ENCODE results near the gene CDH23.

- TF ChIP-seq JUN (IDR thresholded peaks at IDR 0.05; ENCODE audit: low read depth, low read length) (no peak), CHD1 (IDR thresholded peaks at IDR 0.05; ENCODE audit: low read depth, low read length) (no peak), CTCF (IDR thresholded peaks at IDR 0.05; ENCODE audit: control extremely low read depth in 1 of 3, insufficient read depth in 1 of 3, low read depth in 1 of 3, low read length in 3 of 3) (no peak), RNF2 (IDR thresholded peaks at IDR 0.05; ENCODE audit: borderline replicate concordance, low read depth, low read length, missing control alignments, poor library complexity, severe bottlenecking) (no peak), POLR2AphosphoS5 (IDR thresholded peaks at IDR 0.05; ENCODE audit: low read depth, low read length) (no peak)
Observed at GRCh38 chr10:71401056-71401455, 4.3 kb downstream of the CDH23 start.
